ENCODE measurements around the gene SRA1. TPM values are rescaled to one million over a fixed set of nuclear protein-coding genes. Genes with fewer than 3 reads are reported as not detected.

SRA1 gene
- total RNA-seq, 2 donors from 2014 or later = 61.4 to 64.7 TPM

- Mint-ChIP-seq H3K36me3 (peaks cover 5% of the 10 kb centered on the region), H3K4me1 (ENCODE audit: low read depth in 2 of 2) (peaks cover 50 to 53% of the 10 kb centered on the region in 2 donors), H3K9me3 (no peaks in the 10 kb centered on the region), H3K4me3 (peak overlapping the region; percentile 20), H3K27me3 (no peaks in the 10 kb centered on the region), H3K27ac (peak overlapping the region in 1 of 2 donors; percentile 71)
- DNase-seq (ENCODE audit: low spot score) (no peak), ATAC-seq (no peak)
Measured at GRCh38 chr5:140566665-140567064, 9.4 kb upstream of the SRA1 start.

- ATAC-seq (no peak), DNase-seq (ENCODE audit: low spot score) (no peak)
- no peaks in the 10 kb centered on the region for H3K27me3 Mint-ChIP-seq
- peaks cover 50 to 51% of the 10 kb centered on the region in 2 donors for H3K4me1 Mint-ChIP-seq (ENCODE audit: low read depth in 2 of 2)
- peak overlapping the region; percentile 94 for H3K4me3 Mint-ChIP-seq
- peaks cover 5% of the 10 kb centered on the region for H3K36me3 Mint-ChIP-seq
- peak overlapping the region; percentile 88 to 96 for H3K27ac Mint-ChIP-seq
- H3K9me3 Mint-ChIP-seq = no peaks in the 10 kb centered on the region
Measured at GRCh38 chr5:140565780-140566095, 8.5 kb upstream of the SRA1 start.

GRCh38 chr5:140565024-140565779 is 7.9 kb upstream of the SRA1 start:
- DNase-seq (ENCODE audit: low spot score) (no peak), ATAC-seq (no peak)
- Mint-ChIP-seq H3K9me3 (no peaks in the 10 kb centered on the region), H3K27ac (peak overlapping the region; percentile 88 to 96), H3K27me3 (no peaks in the 10 kb centered on the region), H3K4me3 (peak overlapping the region; percentile 94), H3K36me3 (peaks cover 5% of the 10 kb centered on the region), H3K4me1 (ENCODE audit: low read depth in 2 of 2) (peaks cover 47 to 49% of the 10 kb centered on the region in 2 donors)

- peaks cover 5% of the 10 kb centered on the region for H3K36me3 Mint-ChIP-seq
- peak within 1 kb of the TSS; percentile 94 for H3K4me3 Mint-ChIP-seq
- no peaks in the 10 kb centered on the region for H3K9me3 Mint-ChIP-seq
- H3K4me1 Mint-ChIP-seq (ENCODE audit: low read depth in 2 of 2) = peaks cover 44 to 45% of the 10 kb centered on the region in 2 donors
- DNase-seq (ENCODE audit: low spot score) = peak; percentile 98
- no peaks in the 10 kb centered on the region for H3K27me3 Mint-ChIP-seq
- peak within 1 kb of the TSS; percentile 88 to 96 for H3K27ac Mint-ChIP-seq
- ATAC-seq = peak; percentile 95
Measured at GRCh38 chr5:140564196-140565023, 7.1 kb upstream of the SRA1 start, which contains the start of the genes APBB3 and SLC35A4. TSS of gene APBB3 (minus strand) at chr5:140564598. CDS start at chr5:140564245, 353 bp downstream. TSS of gene SLC35A4 (plus strand) at chr5:140564828. CDS start at chr5:140567170, 2,342 bp downstream.

GRCh38 chr5:140563596-140563995 is 6.3 kb upstream of the SRA1 start:
- H3K9me3 Mint-ChIP-seq = no peaks in the 10 kb centered on the region
- H3K27ac Mint-ChIP-seq = peak overlapping the region; percentile 88 to 96
- peaks cover 5% of the 10 kb centered on the region for H3K36me3 Mint-ChIP-seq
- DNase-seq (ENCODE audit: low spot score) (no peak), ATAC-seq (no peak)
- peaks cover 36 to 37% of the 10 kb centered on the region in 2 donors for H3K4me1 Mint-ChIP-seq (ENCODE audit: low read depth in 2 of 2)
- no peaks in the 10 kb centered on the region for H3K27me3 Mint-ChIP-seq
- peak overlapping the region; percentile 94 for H3K4me3 Mint-ChIP-seq

- H3K4me3 Mint-ChIP-seq = no peak overlapping the region
- peaks cover 5% of the 10 kb centered on the region for H3K36me3 Mint-ChIP-seq
- H3K27me3 Mint-ChIP-seq = no peaks in the 10 kb centered on the region
- no peak for DNase-seq (ENCODE audit: low spot score)
- no peaks in the 10 kb centered on the region for H3K9me3 Mint-ChIP-seq
- H3K4me1 Mint-ChIP-seq (ENCODE audit: low read depth in 2 of 2) = peaks cover 30% of the 10 kb centered on the region in 2 donors
- H3K27ac Mint-ChIP-seq = peak overlapping the region in 1 of 2 donors; percentile 73
- no peak for ATAC-seq
Measured at GRCh38 chr5:140561753-140562523, 4.7 kb upstream of the SRA1 start.

GRCh38 chr5:140560227-140560626 is 3.0 kb upstream of the SRA1 start:
- Mint-ChIP-seq H3K27me3 (no peaks in the 10 kb centered on the region), H3K4me3 (no peak overlapping the region), H3K27ac (no peak overlapping the region), H3K36me3 (peaks cover 18% of the 10 kb centered on the region), H3K4me1 (ENCODE audit: low read depth in 2 of 2) (peaks cover 32 to 34% of the 10 kb centered on the region in 2 donors), H3K9me3 (no peaks in the 10 kb centered on the region)
- no peak for DNase-seq (ENCODE audit: low spot score)
- no peak for ATAC-seq

GRCh38 chr5:140558542-140558941 is 1.3 kb upstream of the SRA1 start:
- H3K27ac Mint-ChIP-seq = peak overlapping the region in 1 of 2 donors; percentile 91
- H3K36me3 Mint-ChIP-seq = peaks cover 21% of the 10 kb centered on the region
- no peak for DNase-seq (ENCODE audit: low spot score)

GRCh38 chr5:140557965-140558364 is 692 bp upstream of the SRA1 start:
- no peaks in the 10 kb centered on the region for H3K9me3 Mint-ChIP-seq
- H3K27me3 Mint-ChIP-seq = no peaks in the 10 kb centered on the region
- no peak for ATAC-seq
- H3K4me1 Mint-ChIP-seq (ENCODE audit: low read depth in 2 of 2) = peaks cover 45 to 46% of the 10 kb centered on the region in 2 donors
- H3K27ac Mint-ChIP-seq = peak overlapping the region; percentile 53 to 91
- peaks cover 23% of the 10 kb centered on the region for H3K36me3 Mint-ChIP-seq
- DNase-seq (ENCODE audit: low spot score) = no peak
- H3K4me3 Mint-ChIP-seq = peak overlapping the region; percentile 89

More at GRCh38 chr5:140558542-140558941, 1.3 kb upstream of the SRA1 start:
- H3K27me3 Mint-ChIP-seq = no peaks in the 10 kb centered on the region
- no peaks in the 10 kb centered on the region for H3K9me3 Mint-ChIP-seq
- peaks cover 39 to 41% of the 10 kb centered on the region in 2 donors for H3K4me1 Mint-ChIP-seq (ENCODE audit: low read depth in 2 of 2)
- no peak for ATAC-seq
- no peak overlapping the region for H3K4me3 Mint-ChIP-seq

GRCh38 chr5:140556438-140556837 is 835 bp downstream of the SRA1 start:
- Mint-ChIP-seq H3K36me3 (peaks cover 28% of the 10 kb centered on the region), H3K27me3 (no peaks in the 10 kb centered on the region), H3K27ac (peak overlapping the region; percentile 53 to 91), H3K9me3 (no peaks in the 10 kb centered on the region), H3K4me3 (peak overlapping the region; percentile 89), H3K4me1 (ENCODE audit: low read depth in 2 of 2) (peaks cover 45 to 54% of the 10 kb centered on the region in 2 donors)
- peak; percentile 34 to 42 for ATAC-seq
- no peak for DNase-seq (ENCODE audit: low spot score)

- Mint-ChIP-seq H3K27me3 (no peaks in the 10 kb centered on the region), H3K36me3 (peaks cover 33% of the 10 kb centered on the region), H3K4me3 (peak overlapping the region; percentile 89), H3K9me3 (no peaks in the 10 kb centered on the region), H3K4me1 (ENCODE audit: low read depth in 2 of 2) (peaks cover 48 to 58% of the 10 kb centered on the region in 2 donors), H3K27ac (peak overlapping the region; percentile 53 to 91)
- ATAC-seq (no peak), DNase-seq (ENCODE audit: low spot score) (no peak)
Measured at GRCh38 chr5:140555747-140556312, 1.4 kb downstream of the SRA1 start.

GRCh38 chr5:140554454-140554853 is 2.8 kb downstream of the SRA1 start:
- H3K4me1 Mint-ChIP-seq (ENCODE audit: low read depth in 2 of 2) = peaks cover 54 to 66% of the 10 kb centered on the region in 2 donors
- ATAC-seq (no peak), DNase-seq (ENCODE audit: low spot score) (no peak)
- H3K9me3 Mint-ChIP-seq = no peaks in the 10 kb centered on the region
- H3K27me3 Mint-ChIP-seq = no peaks in the 10 kb centered on the region
- H3K4me3 Mint-ChIP-seq = peak overlapping the region; percentile 89
- peaks cover 42% of the 10 kb centered on the region for H3K36me3 Mint-ChIP-seq
- H3K27ac Mint-ChIP-seq = peak overlapping the region; percentile 53 to 91

GRCh38 chr5:140553657-140554056 is 3.6 kb downstream of the SRA1 start:
- peaks cover 42% of the 10 kb centered on the region for H3K36me3 Mint-ChIP-seq
- H3K4me3 Mint-ChIP-seq = peak overlapping the region; percentile 89
- peaks cover 62 to 70% of the 10 kb centered on the region in 2 donors for H3K4me1 Mint-ChIP-seq (ENCODE audit: low read depth in 2 of 2)
- ATAC-seq = no peak
- DNase-seq (ENCODE audit: low spot score) = no peak
- H3K27me3 Mint-ChIP-seq = no peaks in the 10 kb centered on the region
- H3K27ac Mint-ChIP-seq = peak overlapping the region; percentile 53 to 91
- H3K9me3 Mint-ChIP-seq = no peaks in the 10 kb centered on the region

Measured in natural killer cell treated with Interleukin-12 subunit alpha and Interleukin-12 subunit beta and Interleukin-15 and Interleukin-18, amount 100 ng/mL, for 72 hours (primary cell).